Measurements from ENCODE around the gene SFSWAP.
"Not testable (repeated sequence)": the region's sequence is repeated elsewhere in the genome, so short reads cannot be mapped to it uniquely, and the experiment has no call there.

The SFSWAP gene

DNA sequence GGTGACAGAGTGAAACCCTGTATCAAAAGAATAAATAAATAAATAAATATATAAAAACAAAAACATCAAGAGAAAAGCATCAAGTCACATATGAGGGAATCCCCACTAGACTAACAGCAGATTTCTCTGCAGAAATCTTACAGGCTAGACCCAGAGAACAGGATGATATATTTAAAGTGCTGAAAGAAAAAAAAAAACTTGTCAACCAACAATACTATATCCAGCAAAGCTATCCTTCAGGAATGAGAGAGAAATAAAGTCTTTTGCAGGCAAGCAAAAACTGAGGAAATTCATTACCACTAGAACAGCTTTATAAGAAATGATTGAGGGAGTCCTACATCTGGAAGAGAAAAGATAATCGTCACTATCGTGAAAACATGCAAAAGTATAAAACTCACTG is 6.4 kb upstream of the SFSWAP start:
- no peak for DNase-seq

GRCh38 chr12:131706709-131707108 is 4.2 kb upstream of the SFSWAP start:
- DNase-seq = not testable (repeated sequence)

- DNase-seq = no peak
Observed at GRCh38 chr12:131709226-131709625, 1.7 kb upstream of the SFSWAP start.

DNA sequence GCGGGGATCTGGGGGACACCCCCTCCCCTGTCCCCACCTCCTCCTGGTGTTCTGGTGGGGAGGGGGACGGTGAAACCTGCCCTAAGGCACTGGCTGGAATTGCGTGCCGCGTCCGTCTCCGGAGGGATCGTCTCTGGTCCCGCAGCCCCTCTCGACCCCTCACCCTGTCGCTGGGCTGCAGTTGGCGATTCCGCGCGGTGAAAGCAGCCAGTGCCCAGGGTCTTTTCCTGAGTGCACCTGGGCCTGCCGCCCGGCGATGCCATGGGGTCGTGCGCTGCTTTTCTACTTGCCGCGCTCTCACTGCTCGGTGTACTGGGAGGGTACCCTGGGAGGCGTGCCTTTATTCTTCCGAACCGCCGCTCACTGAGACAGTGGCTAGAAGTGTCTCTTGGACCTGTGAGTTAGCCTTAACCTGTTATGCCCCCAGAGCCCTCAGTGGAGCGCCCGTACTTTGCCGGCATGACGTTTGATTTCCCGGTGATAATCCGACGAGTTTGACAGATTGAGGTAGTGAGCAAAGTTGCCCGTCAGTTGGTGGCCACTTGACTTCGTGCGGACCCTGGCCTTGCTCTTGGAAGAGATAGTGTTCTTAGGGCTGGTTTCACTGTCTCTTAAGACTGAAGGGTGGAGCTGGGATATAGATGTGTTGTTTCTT is 788 bp downstream of the SFSWAP start:
- no peak for DNase-seq

DNA sequence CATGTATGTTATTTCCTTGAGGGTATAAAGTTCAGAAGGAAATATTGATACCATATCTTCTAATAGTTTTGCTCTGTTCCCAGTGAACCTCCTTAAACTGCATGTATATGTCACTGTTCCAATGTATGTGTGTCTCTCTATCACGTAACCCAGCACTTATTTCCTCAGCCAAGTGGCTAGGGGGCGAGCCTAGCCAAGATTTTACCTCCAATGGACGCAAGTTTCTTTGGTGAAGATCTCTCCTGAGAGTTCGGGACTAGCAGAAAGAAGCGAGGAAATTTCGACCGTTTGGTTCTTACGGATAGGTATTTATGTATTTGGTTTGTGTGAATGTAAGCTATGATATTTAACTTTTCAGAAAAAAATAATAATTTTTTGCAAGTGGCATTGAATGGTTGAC is 2.5 kb downstream of the SFSWAP start:
- no peak for DNase-seq

DNA sequence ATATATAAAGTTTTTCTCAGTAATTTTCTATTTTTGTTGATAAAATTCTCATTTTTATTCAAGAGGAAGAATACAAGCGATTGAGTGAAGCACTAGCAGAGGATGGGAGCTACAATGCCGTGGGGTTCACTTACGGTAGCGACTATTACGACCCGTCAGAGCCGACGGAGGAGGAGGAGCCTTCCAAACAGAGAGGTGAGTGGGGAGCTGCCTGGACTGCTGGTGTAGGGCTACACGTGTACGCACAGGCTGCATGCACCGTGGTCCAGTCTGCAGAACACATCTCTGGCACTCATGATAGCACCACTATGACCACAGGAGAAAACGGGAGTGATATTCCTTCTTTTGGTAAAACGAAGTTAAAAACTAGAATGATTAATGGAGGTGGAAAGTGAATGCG is 3.9 kb downstream of the SFSWAP start:
- DNase-seq = no peak

DNA sequence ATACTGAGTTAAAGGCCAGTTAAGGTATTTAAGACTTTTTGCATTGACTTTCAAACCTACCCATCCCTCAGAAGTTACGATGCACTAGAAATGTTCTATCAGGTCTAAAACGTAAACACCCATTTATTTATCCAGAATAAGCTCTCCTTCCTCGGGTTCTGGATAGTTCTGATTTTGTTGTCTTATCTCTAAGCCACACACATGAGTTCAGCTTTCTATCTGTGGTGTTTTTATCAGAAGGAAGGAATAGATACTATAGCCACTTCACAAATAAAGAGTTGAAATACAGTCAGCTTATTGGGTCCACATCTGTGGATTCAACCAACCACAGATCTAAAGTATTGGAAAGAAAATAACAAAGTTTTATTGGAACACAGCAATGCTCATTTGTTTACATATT is 5.4 kb downstream of the SFSWAP start:
- no peak for DNase-seq

- no peak for DNase-seq
Observed at GRCh38 chr12:131720241-131720640, 9.4 kb downstream of the SFSWAP start.

DNA sequence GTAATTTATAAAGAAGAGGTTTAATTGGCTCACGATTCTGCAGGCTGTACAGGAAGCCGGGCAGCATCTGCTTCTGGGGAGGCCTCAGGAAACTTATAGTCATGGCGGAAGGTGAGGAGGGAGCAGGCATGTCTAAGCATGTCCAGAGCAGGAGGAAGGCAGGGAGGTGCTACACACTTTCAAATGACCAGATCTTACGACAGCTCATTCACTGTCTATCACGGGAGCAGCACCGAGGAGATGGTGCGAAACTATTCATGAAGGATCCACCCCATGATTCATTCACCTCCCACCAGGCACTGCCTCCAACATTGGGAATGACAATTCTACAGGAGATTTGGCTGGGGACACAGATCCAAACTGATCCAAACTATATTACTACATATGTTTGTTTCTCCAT is 10.0 kb downstream of the SFSWAP start:
- DNase-seq = no peak

DNA sequence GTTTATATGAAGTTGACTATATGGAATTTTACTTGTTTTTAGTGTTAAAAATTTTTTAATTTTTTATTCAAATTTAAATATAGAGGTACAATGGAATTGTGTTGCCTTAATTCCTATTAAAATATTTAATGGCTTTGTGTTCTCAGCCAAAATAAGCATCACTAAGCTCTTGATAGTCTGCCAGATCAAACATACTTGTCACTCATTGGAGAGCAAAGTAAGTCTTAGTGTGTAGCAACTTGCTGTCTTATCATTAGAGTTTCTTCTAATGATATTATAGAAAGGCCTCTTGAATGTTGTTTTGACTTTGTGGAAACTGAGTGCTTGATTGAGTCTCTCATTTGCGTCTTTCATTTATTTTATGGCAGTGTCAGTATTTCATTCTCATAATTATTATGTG is 10.7 kb downstream of the SFSWAP start:
- no peak for DNase-seq

DNA sequence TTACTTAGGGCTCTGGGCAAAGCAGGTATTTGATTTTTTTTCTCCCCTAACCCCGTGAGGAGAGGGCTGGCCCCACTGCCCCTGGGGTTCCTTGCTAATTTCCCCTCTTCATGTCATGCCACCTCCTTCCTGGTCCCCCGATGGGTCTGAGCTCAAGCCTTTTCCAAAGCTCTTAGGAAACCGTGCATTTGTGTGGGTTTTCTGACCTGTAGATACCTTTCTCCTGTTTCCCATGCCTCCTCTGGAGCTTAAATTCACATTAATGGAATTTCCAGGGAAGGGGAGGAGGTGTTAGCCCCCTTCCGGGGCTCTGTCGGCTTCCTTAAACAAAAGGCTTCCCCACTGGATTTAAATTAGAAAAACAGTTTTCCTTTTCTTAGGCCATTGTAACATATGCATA is 12.6 kb downstream of the SFSWAP start:
- no peak for DNase-seq

DNA sequence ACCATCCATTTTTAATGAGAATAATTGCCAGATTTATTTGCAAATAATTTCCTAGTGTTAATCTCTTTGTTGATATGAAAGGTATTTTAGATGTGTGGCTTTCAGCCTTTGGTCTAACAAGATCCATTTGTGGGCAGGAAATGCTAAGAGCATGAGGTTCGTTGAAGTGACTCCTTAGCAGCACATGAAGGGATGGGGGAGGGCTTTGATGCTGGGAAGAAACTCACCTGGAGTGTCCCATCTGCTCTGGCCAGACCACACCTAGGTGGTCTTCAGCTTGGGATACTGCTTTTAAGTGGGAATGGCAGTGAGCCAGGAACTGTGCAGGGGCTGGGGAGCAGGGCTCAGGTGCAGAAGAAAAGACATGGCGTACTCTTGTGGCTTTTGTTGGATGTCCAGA is 13.6 kb downstream of the SFSWAP start:
- DNase-seq = no peak

- no peak for DNase-seq
Observed at GRCh38 chr12:131725503-131725902, 14.6 kb downstream of the SFSWAP start.

GRCh38 chr12:131728720-131729119 is 17.8 kb downstream of the SFSWAP start:
- no peak for DNase-seq

- DNase-seq = no peak
Observed at GRCh38 chr12:131729254-131729955, 18.5 kb downstream of the SFSWAP start.

DNA sequence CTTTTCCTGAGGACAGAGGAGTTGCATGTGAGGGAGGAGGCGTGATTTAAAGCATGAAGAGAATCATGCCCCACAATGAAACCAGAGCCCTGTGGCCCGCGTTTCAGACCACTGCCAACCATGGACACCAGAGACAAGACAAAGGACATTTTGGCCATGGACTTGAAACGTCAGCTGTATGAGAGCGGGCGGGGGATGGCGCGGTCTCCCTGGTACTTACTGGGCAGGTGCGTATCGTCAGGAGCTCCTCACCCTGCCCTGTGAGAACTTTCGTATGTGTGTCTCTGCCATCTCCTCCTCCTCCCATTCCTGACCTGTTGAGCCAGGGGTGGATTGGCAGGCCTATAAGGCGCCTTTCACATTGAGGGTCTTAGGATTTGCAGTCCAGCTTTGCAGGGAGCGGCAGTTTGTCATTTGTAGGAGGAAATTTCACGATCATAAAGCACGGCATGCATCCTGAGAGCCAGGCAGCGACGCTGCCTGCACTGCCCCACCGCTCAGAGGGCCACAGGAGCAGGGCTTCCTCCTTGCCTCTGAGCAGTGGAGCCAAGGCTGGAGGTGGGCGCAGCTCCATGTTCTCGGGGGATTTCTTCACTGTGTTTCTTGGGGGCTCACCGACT is 22.2 kb downstream of the SFSWAP start:
- no peak for DNase-seq

DNA sequence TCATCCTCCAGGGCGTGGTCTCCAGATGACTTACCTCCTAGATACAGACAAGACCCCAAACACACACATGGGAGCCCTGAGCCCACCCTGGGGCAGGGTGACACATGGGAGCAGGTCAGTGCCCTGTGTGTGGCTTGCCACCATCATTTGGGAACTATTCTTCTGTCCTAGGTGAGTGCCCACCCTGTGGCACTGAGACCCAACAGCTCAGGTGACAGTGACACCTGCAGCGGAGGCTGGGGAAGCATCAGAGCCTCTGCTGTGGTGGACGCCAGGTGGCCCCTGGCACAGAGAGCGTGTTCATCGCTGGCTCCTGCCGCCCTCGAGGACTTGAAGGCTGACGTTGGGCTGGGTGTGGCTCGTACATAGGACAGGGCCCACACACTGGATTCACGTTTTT is 23.0 kb downstream of the SFSWAP start:
- no peak for DNase-seq

DNA sequence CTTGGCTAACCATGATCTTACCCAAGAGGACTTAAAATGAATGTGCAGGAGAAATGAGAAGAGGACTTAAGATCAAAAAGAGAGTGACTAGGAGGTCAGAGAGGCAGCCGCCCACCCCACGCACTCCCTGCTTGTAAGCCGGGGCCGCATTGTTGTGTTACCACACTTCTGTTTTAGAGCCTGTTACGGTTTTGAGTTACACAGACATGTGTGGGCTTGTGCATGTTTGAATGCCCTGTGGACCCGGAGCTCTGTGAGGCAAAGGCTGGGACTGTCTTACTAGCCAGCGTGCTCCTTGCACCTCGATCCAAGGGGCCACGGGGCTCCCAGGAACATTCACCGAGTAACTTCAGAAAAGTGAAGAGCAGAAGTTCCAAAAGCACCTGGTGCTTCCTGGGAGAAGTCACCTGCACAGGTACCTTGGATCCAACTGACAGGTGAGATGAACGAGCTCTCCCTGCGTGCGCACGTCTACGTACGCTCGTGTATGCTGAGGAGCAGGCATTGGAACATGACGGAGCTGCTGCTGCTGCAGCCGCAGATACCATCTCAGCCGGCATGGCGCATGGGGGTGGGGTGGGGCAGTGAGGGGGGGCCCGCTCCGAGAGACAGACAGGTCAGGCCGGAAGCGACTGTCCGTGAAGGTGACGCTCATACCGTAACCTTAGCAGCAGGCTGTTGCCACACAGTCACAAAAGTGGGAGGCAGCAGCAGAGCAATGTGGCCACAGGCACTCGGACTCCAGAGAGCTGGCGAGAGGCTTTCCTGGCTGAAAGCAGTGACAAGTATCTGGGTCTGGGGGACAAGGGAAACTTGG is 23.7 kb downstream of the SFSWAP start:
- DNase-seq = no peak

GRCh38 chr12:131735153-131735456 is 24.2 kb downstream of the SFSWAP start:
- DNase-seq = no peak

DNA sequence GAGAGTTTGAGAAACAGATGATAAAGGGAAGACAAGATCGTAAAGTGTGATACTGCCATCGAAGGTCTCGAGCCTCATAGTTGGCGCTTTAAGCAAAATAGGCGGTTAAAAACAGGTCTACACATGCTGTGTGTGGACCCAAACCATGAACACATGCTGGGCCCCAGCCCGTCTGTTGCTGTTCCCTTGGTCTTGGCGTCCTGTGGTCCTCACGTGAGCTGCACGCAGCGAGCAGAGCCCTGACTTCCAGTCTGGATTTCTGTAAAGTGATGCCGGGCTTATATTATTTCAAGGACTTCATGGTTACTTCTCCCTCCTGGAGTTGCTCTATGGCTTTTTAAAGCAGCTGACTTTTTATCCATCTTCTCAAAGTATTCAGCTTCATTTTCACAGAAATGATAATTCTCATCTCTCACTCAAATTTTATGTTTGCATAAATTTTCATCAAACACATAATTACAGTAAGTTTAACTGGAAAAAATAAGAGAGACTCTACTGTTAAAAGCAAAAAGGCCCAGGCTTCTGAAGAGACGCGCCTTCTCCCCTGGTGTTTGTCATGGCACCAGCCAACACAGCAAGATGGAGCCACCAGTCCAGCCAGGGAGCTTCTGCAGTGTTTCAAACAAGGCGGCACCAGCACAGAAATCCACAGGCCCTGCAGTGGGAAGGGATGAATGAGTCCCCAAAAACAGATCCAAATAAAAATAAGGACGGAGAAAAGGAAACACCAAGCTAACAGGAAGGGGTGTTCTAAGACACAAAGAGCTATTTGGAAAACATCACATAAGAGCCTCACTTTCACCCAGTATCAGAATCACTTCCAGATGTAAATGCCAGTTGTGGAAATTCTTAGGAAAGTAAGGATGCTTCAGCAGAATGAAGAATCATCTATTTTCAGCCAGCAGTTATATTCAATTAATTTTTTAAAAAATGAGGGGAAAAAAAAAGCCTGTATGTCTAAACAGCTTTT is 24.9 kb downstream of the SFSWAP start:
- DNase-seq = no peak

DNA sequence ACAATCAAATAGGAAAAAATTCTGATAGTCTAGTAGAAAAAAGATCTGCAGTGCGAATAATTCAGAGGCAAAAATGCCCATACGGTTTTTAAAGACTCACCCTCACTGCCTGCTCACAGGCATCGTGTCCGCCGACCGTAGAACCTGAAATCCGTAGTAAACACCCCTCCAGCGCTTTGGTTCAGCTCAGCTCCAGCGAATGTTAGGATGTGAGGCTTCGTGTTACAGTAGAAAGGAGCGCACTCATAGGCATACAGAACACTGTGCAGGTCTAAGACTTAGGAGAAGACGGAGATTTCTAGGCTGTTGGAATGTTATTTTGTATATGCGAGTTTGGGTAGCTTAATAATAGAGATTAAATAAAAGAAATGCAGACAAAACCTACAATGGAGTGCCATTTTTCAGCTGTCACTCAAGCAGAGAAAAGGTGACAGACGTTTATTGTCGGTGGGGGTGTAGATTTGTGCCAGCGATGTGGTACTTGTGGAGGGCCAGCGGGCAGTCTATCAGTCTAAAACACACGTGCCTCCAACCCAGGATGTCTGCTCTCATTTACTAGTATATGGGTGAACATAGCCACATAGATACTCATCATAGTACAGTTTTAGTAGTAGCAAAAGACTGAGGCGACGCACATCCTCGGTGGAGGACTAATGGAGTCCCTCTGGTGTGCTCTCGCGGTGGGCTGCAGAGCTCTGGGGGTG is 25.7 kb downstream of the SFSWAP start:
- DNase-seq = no peak
